HG02852 (cell line): ENCODE measurements around the gene DTYMK.

ENCODE experiments used
- ATAC-seq: cut with Tn5 transposase; IDR thresholded peaks from one replicate; pipeline ENCODE4 v1.9.1; 2021; ENCODE audit warnings: mild to moderate bottlenecking, moderate library complexity; ENCODE audit not compliant: unreplicated experiment

The DTYMK gene

GRCh38 chr2:241649927-241650326 is 36.7 kb downstream of the DTYMK start:
- no peak for ATAC-seq

DNA sequence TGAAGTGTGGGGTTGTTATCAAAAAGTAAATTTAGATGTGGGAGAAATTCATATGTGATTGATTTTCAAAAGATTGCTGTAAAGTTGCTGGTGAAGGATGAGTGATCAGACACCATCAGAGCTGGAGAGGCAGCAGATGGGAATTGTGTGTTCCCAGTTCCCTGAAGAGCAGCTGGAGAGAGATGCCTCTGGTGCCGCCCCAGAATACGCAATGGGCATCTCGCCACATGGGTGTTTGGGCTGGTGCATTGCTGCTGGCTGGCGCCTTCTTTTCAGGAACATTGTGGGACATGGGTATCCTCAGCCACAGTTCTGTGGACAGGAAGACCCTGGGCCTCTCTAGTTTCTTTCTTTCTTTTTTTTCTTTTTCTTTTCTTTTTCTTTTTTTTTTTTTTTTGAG is 37.2 kb downstream of the DTYMK start:
- ATAC-seq: no peak

DNA sequence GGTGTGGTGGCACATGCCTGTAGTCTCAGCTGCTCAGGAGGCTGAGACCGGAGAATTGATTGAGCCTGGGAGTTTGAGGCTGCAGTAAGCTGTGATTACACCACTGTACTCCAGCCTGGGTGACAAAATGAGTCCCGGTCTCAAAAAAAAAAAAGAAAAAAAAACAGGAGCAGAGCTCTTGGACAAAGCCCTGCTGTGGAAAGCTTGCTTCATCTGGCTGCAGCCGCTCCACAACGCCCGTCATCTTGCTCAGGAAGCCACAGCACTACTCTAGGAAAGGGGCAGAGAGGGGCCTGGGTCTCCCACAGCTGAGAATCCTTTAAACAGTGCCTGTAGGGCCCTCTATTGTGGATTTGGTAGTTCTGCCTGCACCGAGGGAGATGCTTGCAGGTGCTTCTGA is 38.2 kb downstream of the DTYMK start:
- no peak for ATAC-seq

- no peak for ATAC-seq
These were observed 40.5 kb downstream of the DTYMK start for GRCh38 chr2:241645915-241646645.

DNA sequence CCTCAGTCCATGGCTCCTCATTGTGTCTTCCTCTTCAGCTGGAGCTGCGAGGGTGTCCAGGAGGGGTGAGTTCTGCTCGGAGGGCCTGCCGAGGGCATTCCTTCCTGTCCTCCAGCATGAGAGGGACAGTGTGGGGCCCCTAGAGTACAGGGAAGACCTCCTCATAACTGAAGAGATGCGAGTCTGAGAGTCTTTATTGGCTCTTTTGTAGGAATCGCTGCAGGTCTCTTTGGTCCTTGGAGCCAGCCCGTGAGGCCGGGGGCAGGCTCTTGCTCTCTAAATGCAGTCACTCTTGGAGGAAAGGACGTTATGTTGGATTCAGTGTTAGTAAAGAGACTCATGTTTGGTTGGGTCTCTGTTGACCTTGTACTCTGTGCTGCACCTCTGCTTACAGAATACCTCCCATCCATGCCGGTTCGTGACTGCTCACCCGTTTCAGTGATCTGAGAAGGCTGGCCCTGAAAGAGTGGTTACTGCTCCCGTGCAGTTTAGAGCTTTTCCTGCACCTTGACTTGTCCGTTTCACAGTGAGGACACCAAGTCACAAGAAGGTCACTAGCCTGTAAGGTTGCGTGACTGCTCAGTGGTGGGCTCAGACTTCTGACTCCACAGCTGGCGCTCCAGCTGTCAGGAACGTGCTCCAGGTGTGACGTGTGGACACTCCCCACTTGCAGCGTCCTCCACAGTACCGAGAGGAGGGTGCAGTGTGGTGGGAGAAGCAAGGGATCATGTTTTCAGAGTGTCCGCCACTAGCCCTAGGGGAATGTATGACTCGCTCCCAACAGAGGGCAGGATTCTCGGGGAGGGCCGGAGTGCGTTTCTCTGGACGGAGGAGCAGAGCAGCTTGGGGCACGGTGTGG is 41.3 kb downstream of the DTYMK start:
- ATAC-seq: no peak

DNA sequence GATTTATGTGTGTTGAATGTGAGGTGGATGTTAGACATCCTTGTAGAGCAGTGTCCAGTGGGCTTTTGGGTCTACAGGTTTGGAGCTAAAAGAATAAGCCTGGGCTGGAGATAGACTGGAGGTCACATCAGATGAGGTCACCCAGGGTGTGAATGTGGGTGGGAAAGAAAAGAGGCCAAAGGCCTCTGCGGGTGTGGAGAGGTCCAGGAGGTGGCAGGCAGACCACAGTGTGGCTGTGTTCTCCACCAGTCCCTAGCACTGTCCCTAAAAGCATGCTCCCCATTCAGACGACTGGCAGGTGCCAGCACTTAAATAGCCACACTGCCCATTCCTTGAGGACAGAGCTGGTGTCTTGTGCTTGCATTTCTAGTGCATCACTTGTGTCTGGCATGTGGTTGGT is 45.0 kb downstream of the DTYMK start:
- no peak for ATAC-seq

GRCh38 chr2:241640165-241640795 is 46.3 kb downstream of the DTYMK start:
- ATAC-seq: no peak

- ATAC-seq: no peak
These were observed 47.2 kb downstream of the DTYMK start for GRCh38 chr2:241639385-241639784.

- ATAC-seq: no peak
These were observed 47.7 kb downstream of the DTYMK start for GRCh38 chr2:241638940-241639339.

DNA sequence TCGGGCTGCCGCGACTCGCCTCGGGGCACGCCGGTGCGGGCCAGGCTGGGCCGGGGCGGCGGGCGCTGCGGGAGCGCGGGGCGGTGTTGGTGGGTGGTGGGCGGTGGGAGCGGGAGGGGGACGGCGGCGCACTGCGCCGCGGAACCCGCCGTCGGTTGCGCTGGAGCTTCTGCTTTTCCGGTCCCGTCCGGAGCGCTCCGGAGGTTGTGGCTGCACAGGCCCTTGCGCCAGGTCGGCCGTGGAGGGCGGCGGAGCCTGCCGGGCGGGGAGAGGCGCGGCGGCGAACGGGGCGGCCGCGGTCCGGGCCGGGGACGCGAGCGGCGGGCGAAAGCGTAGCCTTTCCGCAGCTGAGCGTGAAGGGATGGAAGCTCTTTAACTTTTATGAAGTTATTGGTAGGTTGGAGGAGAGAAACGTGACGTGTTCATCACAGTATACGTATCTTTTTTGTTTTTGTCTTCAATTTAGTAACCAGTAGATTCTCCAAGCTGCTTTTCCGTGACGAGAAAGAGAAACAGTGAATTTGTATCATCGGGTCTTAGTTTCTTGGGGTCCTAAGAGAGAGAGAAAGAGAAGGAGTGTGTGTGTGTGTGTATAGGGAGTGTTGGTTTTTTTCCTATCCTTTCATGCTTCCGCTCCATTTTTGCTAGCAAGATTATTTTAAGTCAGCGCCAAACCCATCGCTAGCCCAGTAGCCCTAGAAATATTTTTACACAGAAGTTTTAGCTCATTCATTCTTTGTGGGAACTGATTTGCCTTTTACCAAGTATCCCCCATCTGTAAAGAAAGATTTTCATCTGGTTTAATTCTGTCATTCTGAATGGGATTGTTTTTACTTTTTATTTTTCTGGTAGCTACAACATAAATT is 48.6 kb downstream of the DTYMK start:
- peak; percentile 16 for ATAC-seq

- ATAC-seq: peak; percentile 55
These were observed 49.4 kb downstream of the DTYMK start, which contains the start of the genes ATG4B and THAP4 for GRCh38 chr2:241637018-241637794. TSS of gene ATG4B (plus strand) at chr2:241637693. CDS start at chr2:241637715, 22 bp downstream. TSS of gene THAP4 (minus strand) at chr2:241637158. CDS start at chr2:241637017, 141 bp downstream.

- ATAC-seq: peak; percentile 30
These were observed 50.2 kb downstream of the DTYMK start for GRCh38 chr2:241636182-241637017.

GRCh38 chr2:241635756-241636155 is 50.9 kb downstream of the DTYMK start:
- no peak for ATAC-seq

- ATAC-seq: no peak
These were observed 53.1 kb downstream of the DTYMK start for GRCh38 chr2:241633561-241633960.

DNA sequence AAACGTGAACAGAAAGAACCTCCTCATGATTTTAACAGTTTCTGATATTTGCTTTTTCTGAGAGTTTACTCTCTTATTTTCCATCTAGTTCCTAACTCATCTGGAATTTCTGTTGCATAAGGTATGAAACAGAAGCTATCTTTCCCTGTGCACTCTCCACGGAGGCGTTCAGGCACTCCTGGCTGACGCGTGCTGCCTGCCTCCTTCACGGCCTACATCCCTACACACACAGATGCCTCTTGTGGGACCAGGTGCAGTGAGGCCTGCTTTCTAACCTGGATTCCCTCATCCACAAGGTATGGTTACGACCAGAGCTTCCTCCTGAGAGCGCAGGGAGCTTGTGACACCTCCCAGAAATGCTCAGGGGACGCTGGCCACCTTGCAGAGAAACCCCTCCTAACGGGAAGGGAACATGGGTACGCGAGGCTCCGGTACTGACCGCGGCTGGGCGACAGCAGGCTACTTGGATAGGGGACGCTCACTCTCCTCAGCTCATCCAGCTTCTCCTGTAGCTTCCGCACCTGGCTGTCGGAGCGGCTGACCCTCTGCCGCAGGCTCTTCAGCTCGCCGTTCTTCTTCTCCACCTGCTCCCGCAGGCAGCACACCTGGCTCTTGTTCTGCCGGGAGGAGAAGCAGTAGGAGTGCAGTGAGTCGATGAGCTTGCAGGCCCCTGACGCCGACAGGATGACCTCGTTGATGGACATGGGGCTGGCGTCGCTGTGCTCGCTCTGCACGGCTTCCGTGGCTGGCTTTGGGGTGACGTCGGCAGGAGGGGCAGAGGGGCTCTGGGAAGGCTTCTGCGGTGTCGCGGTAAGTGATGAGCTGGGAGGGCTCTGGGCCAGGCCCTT is 53.9 kb downstream of the DTYMK start:
- no peak for ATAC-seq

DNA sequence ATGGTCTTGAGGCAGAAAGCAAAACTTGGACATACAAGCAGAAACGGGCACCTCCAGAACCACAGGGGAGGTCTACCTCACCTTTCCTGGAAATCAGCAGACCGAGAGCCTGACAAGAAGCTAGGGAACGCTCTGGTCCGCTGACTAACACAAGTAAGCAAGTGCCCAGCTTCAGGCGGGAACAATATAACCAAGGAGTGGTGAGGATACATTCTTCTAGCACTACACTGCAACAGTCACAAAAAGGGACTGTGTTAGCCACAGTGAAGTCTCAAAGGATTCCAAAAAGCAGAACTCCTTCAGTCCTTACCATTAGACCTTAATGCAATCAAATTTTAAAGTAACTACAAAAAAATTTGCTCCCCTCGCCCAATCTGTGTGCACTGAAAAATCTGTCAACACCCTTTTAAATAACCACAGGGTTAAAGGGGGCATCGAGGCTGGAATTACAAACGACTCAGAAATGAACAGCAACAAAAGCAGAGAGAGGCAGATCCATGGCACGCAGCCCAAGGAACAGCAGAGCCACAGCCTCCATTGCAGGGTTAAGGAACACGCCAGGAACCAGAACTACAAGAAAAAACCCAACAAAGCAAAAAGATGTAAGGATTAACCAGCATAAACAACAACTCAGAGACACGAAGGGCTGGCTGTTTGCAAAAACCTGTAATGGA is 56.7 kb downstream of the DTYMK start:
- ATAC-seq: no peak

- ATAC-seq: no peak
These were observed 58.9 kb downstream of the DTYMK start for GRCh38 chr2:241627675-241628074.
